ENCODE results near the gene ZCCHC7. TPM values are rescaled to one million over a fixed set of nuclear protein-coding genes. Genes with fewer than 3 reads are reported as not detected.

The ZCCHC7 gene
- total RNA-seq, 2 experiments from 2014 or later: 76.4 to 108 TPM

DNA sequence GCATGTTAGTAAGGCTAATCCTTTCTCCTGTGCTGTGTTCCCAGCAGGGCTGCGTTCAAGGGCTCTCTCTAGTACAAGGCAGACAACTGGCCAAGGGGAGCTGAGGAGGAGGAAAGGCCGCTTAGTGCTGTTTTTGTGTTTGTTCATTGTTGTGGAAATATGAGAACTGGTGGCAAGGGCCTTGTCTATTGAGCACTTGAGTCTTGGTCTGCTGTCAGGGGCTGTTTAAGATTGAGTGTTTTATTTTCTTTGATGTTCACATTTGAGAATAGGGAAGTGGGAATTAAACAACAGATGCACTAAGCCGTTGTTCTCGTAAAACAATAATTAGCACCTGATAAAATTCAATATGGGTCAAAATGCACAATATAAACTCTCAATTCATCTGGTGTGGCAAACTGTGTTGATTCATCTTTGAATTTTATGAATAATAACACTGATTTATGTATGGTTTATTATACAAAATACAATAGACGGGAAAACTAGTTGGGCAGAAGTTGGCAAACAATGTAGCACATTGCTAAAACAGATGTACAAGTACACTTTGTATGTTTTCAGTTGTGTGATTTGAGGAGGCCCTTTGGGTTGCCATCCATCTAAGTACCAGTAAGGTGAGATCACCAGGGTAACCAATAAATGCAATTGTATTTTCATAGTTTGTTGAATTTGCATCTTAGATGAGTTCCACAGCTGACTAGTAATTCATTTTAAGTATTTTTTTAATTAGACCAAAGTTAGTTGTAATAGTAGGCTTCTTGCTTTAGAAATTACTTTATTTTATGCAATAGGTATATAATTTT lies 204.5 kb downstream of the ZCCHC7 start:
- BruUV-seq (replicated peaks): TSS peak; percentile 19
- H4K20me1 ChIP-seq (ENCODE audit: insufficient read depth, low read length): no peaks in the 10 kb centered on the region
- ChIA-PET CTCF (ENCODE audit: unreplicated experiment) (interaction anchor here (0.9 to 1.9 kb wide), 5 partner anchors 10 to 83 kb away, joined by 3 to 6 read pairs (median 5); no protein-coding TSS in a partner anchor), POLR2A (interaction anchor here (0.7 to 10.8 kb wide), 25 partner anchors 10 to 291 kb away, joined by 3 to 290 read pairs (median 6); partner anchors contain the start of genes PAX5 and ZCCHC7)
- H3K4me1 ChIP-seq (ENCODE audit: insufficient read depth, low read length, poor library complexity, severe bottlenecking): peaks cover 87% of the 10 kb centered on the region
- H3K4me3 ChIP-seq (ENCODE audit: low read depth, low read length, poor library complexity, severe bottlenecking): peak overlapping the region; percentile 35
- DNase-seq (ENCODE audit: low spot score): peak; percentile 97
- H3K27ac ChIP-seq (ENCODE audit: low read depth, low read length, poor library complexity, severe bottlenecking): peak overlapping the region; percentile 98
- peaks cover 68% of the 10 kb centered on the region; the same call in 1 of the 2 replicates for H3K79me2 ChIP-seq (ENCODE audit: insufficient read depth, low read depth, low read length)
- no peak for TF ChIP-seq EZH2phosphoT487 (IDR thresholded peaks at IDR 0.05; ENCODE audit: borderline replicate concordance, low read depth, low read length)
- TF ChIP-seq, protein P1, sequence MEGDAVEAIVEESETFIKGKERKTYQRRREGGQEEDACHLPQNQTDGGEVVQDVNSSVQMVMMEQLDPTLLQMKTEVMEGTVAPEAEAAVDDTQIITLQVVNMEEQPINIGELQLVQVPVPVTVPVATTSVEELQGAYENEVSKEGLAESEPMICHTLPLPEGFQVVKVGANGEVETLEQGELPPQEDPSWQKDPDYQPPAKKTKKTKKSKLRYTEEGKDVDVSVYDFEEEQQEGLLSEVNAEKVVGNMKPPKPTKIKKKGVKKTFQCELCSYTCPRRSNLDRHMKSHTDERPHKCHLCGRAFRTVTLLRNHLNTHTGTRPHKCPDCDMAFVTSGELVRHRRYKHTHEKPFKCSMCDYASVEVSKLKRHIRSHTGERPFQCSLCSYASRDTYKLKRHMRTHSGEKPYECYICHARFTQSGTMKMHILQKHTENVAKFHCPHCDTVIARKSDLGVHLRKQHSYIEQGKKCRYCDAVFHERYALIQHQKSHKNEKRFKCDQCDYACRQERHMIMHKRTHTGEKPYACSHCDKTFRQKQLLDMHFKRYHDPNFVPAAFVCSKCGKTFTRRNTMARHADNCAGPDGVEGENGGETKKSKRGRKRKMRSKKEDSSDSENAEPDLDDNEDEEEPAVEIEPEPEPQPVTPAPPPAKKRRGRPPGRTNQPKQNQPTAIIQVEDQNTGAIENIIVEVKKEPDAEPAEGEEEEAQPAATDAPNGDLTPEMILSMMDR (conservative IDR thresholded peaks at IDR 0.05; ENCODE audit: low read length): no peak
- H2AFZ ChIP-seq (ENCODE audit: low read length): no peak overlapping the region; the same call in 1 of the 2 replicates
- peaks cover 9% of the 10 kb centered on the region; the same call in 1 of the 2 replicates for H3K9me3 ChIP-seq (ENCODE audit: low read length)
- peaks cover 32% of the 10 kb centered on the region for H3K36me3 ChIP-seq (ENCODE audit: insufficient read depth, low read length)
- H3K4me2 ChIP-seq (ENCODE audit: low read length): peak overlapping the region; percentile 76
- intact Hi-C loops (cut with micrococcal nuclease; ENCODE audit: unreplicated experiment): loop anchor here (1.0 to 2.0 kb wide), 6 partner anchors 23 to 244 kb away; no protein-coding TSS in a partner anchor
- H3K9me2 ChIP-seq (ENCODE audit: insufficient read depth, low read length): no peaks in the 10 kb centered on the region

DNA sequence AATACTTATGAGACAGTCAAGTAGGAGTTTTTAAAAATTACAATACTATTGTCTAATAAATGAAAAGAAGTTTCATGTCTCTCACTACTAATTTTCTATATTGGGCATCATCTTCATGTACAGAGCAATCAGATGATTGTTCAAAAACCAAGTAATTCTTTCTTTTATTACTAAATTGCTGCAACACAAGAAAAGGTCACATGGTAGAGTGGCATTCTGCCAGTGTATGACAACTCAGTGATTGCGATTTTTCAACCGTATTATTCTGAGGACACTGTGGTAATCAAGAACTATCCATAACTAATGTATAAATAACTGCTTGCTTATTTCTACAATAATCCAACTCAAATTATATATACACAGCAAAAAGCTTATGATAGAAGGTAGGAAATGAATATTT lies 205.4 kb downstream of the ZCCHC7 start:
- peak overlapping the region; percentile 76 for H3K4me2 ChIP-seq (ENCODE audit: low read length)
- H3K36me3 ChIP-seq (ENCODE audit: insufficient read depth, low read length): peaks cover 23% of the 10 kb centered on the region
- peaks cover under 1% of the 10 kb centered on the region; the same call in 1 of the 2 replicates for H3K9me3 ChIP-seq (ENCODE audit: low read length)
- H3K4me1 ChIP-seq (ENCODE audit: insufficient read depth, low read length, poor library complexity, severe bottlenecking): peaks cover 96% of the 10 kb centered on the region
- no peaks in the 10 kb centered on the region for H4K20me1 ChIP-seq (ENCODE audit: insufficient read depth, low read length)
- H3K4me3 ChIP-seq (ENCODE audit: low read depth, low read length, poor library complexity, severe bottlenecking): peak overlapping the region; percentile 30
- no TSS peak for BruUV-seq (replicated peaks)
- H3K27ac ChIP-seq (ENCODE audit: low read depth, low read length, poor library complexity, severe bottlenecking): peak overlapping the region; percentile 98
- peaks cover 77% of the 10 kb centered on the region; the same call in 1 of the 2 replicates for H3K79me2 ChIP-seq (ENCODE audit: insufficient read depth, low read depth, low read length)
- intact Hi-C loops (cut with micrococcal nuclease; ENCODE audit: unreplicated experiment): loop anchor here (1.0 to 2.0 kb wide), 4 partner anchors 45 to 245 kb away; no protein-coding TSS in a partner anchor
- no peak for DNase-seq (ENCODE audit: low spot score)
- TF ChIP-seq EZH2phosphoT487 (IDR thresholded peaks at IDR 0.05; ENCODE audit: borderline replicate concordance, low read depth, low read length): no peak
- TF ChIP-seq, protein P1 (conservative IDR thresholded peaks at IDR 0.05; ENCODE audit: low read length): no peak
- CTCF ChIA-PET (ENCODE audit: unreplicated experiment): interaction anchor here (1.9 kb wide), 1 partner anchor 25 kb away, joined by 6 read pairs; no protein-coding TSS in a partner anchor
- no peaks in the 10 kb centered on the region for H3K9me2 ChIP-seq (ENCODE audit: insufficient read depth, low read length)
- no peak overlapping the region for H2AFZ ChIP-seq (ENCODE audit: low read length)
- POLR2A ChIA-PET: interaction anchor here (0.6 to 10.8 kb wide), 18 partner anchors 11 to 293 kb away, joined by 3 to 290 read pairs (median 4); no protein-coding TSS in a partner anchor

All from OCI-LY7 (cell line).